Lower leg skin (tissue), 4 donors: Measurements from ENCODE around the gene EPHA2. TPM values are rescaled to one million over a fixed set of nuclear protein-coding genes. Genes with fewer than 3 reads are reported as not detected.
A peak's percentile ranks its signal among the peaks of the same experiment; 100 is the strongest.
"Not testable (repeated sequence)": the region's sequence is repeated elsewhere in the genome, so short reads cannot be mapped to it uniquely, and the experiment has no call there.

ENCODE experiments used
- DNase-seq, 2 donors: peaks; one replicate each; pipeline ENCODE4 v3.0.0-alpha.2; 2019; ENCODE audit warnings: low spot score in 2 of 2
- H3K4me3 ChIP-seq: fragments of 200-600 bp; sonication (generic); 2 replicates; pipeline ENCODE4 v1.5.1; 2017; ENCODE audit warnings: mild to moderate bottlenecking, low read depth; ENCODE audit not compliant: poor library complexity, severe bottlenecking
- CTCF ChIP-seq, 3 donors: fragments of 450-650 bp; IDR thresholded peaks; one replicate each; pipeline ENCODE4 v1.5.1; 2016; ENCODE audit warnings: antibody characterized with exemption in 3 of 3, mild to moderate bottlenecking in 3 of 3, moderate library complexity in 2 of 3
- POLR2A ChIP-seq, 2 donors: fragments of 450-650 bp; IDR thresholded peaks; one replicate each; pipeline ENCODE4 v1.6.1; 2016 to 2017; ENCODE audit warnings: antibody characterized with exemption in 2 of 2, mild to moderate bottlenecking in 1 of 2, moderate library complexity in 1 of 2
- WGBS, 2 donors: methylation state at CpG; one replicate each; pipeline ENCODE4 v1.1.5; 2018; 5-methylcytosine and 5-hydroxymethylcytosine counted together
- intact Hi-C: fragments of 100-400 bp; cut with DNase I; formaldehyde crosslinking; loops from one replicate; pipeline ENCODE4 v1.15.0; 2023; ENCODE audit warnings: low total_unique reads
- total RNA-seq, 4 donors: library from RNA; depleted of rRNA; stranded (reverse); fragments of >200 nt; gene quantifications; one replicate each; pipeline ENCODE4 v1.1.0, GENCODE V29; 2016

The EPHA2 gene
- total RNA-seq, 4 donors from 2014 or later = 63.6 to 83.8 (median 68.8) TPM

GRCh38 chr1:16171314-16172151 is 15.7 kb upstream of the EPHA2 start:
- 80 to 81% methylated on average over 11 to 15 of the region's 19 CpGs for WGBS, 2 donors
- intact Hi-C loops = no loop called here

DNA sequence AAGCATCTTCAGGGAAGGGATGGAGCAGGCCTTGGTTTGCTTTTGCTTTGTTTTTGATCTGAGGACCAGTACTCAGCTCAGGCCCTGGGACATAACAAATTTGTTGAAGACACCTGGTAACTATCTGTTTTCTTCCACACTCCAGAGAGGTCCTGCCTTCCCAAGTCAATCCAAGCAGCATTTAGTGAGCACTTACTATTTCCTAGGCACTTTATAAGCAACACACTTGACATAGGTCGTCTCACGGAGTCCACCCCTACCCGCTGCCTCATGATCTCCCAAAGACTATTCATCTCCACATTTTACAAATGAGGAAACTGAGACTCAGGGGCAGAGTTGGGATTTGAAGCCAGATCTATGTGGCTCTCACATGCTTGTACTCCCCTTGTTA is 14.4 kb upstream of the EPHA2 start:
- intact Hi-C loops = no loop called here
- no peak overlapping the region for H3K4me3 ChIP-seq
- no peak for DNase-seq
- TF ChIP-seq CTCF (IDR thresholded peaks at IDR 0.05) (no peak), POLR2A (IDR thresholded peaks at IDR 0.05) (no peak)
- 88 to 92% methylated on average over 3 of the region's 3 CpGs for WGBS, 2 donors

More at GRCh38 chr1:16171314-16172151, 15.7 kb upstream of the EPHA2 start:
- TF ChIP-seq CTCF (IDR thresholded peaks at IDR 0.05) (no peak), POLR2A (IDR thresholded peaks at IDR 0.05) (no peak)
- no peak overlapping the region for H3K4me3 ChIP-seq
- DNase-seq = no peak

- 73 to 79% methylated on average over 12 to 13 of the region's 13 CpGs for WGBS, 2 donors
- H3K4me3 ChIP-seq = no peak overlapping the region
- no peak for DNase-seq
- intact Hi-C loops = no loop called here
- TF ChIP-seq CTCF (IDR thresholded peaks at IDR 0.05) (no peak), POLR2A (IDR thresholded peaks at IDR 0.05) (no peak)
Measured at GRCh38 chr1:16168622-16169360, 12.9 kb upstream of the EPHA2 start.

DNA sequence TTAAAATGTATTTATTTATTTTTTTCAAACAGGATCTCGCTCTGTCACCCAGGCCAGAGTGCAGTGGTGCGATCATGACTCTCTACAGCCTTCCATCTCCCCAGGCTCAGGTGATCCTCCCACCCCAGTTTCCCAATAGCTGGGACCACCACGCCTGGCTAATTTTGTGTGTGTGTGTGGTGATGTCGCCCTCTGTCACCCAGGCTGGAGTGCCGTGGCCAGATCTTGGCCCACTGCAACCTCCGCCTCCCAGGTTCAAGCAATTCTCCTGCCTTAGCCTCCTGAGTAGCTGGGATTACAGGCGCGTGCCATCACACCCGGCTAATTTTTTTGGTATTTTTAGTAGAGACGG is 12.3 kb upstream of the EPHA2 start:
- intact Hi-C loops, H3K4me3 ChIP-seq, DNase-seq: not testable (repeated sequence)
- WGBS, 2 donors = 63 to 65% methylated on average over 10 of the region's 10 CpGs

GRCh38 chr1:16167331-16168143 is 11.7 kb upstream of the EPHA2 start:
- WGBS, 2 donors = 6 to 7% methylated on average over 50 to 60 of the region's 60 CpGs
- TF ChIP-seq CTCF (IDR thresholded peaks at IDR 0.05) (no peak), POLR2A (IDR thresholded peaks at IDR 0.05) (no peak)
- H3K4me3 ChIP-seq = no peak overlapping the region
- peak in 1 of 2 donors; percentile 88 for DNase-seq
- intact Hi-C loops = no loop called here

DNA sequence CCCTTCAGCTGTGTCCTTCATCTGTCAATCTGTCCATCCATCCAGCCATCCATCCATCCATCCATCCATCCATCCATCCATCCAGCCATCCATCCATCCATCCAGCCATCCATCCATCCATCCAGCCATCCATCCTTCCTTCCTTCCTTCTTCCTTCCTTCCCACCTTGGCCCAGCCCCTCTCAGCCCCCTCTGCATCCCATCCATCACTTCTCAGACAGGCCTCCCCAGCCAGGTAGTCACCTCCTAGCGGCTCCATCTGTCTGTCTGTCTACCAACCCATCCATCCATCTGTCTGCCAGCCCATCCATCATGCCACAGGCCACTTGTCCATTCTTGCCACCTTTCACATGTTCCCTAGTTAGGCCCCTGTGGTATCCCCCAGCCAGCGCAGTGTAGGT is 10.2 kb upstream of the EPHA2 start:
- TF ChIP-seq POLR2A (IDR thresholded peaks at IDR 0.05) = no peak
- no peak for TF ChIP-seq CTCF (IDR thresholded peaks at IDR 0.05)
- no peak for DNase-seq
- 46 to 50% methylated on average over 2 of the region's 2 CpGs for WGBS, 2 donors
- H3K4me3 ChIP-seq = no peak overlapping the region
- intact Hi-C loops = no loop called here
